H1 (cell line): ENCODE measurements around the gene ASTN2. TPM values are rescaled to one million over a fixed set of nuclear protein-coding genes. Genes with fewer than 3 reads are reported as not detected.

Experiments used
- CTCF ChIA-PET: fragments of 300-600 bp; sonication (Branson Sonifier 250); formaldehyde crosslinking; loops from one replicate; lab custom pipeline; 2021; ENCODE audit not compliant: partially characterized antibody; lab: Charles Lee
- POLR2A ChIA-PET: fragments of 300-600 bp; sonication (Branson Sonifier 250); formaldehyde crosslinking; loops from one replicate; lab custom pipeline; 2021; ENCODE audit warnings: inconsistent platforms; ENCODE audit not compliant: partially characterized antibody; lab: Charles Lee
- DNase-seq, 2 experiments: peaks; one replicate each; pipeline versions ENCODE4 v3.0.0 to v3.0.0-alpha.2; 2010 to 2022; ENCODE audit warnings: low spot score in 2 of 2, low read depth in 1 of 2, mixed read lengths in 1 of 2
- FAIRE-seq: peaks from 2 replicates; lab custom pipeline; 2011; peaks lifted over from hg19 to GRCh38; lab: Jason Lieb, UNC
- H2AFZ ChIP-seq: 2 replicates; pipeline ENCODE4 v1.8.1; 2012; ENCODE audit warnings: low read length, inconsistent platforms
- H2AK5ac ChIP-seq: 2 replicates; pipeline ENCODE4 v1.6.1; 2013; ENCODE audit warnings: low read depth, low read length
- H2BK120ac ChIP-seq: replicated peaks from 2 replicates; pipeline ENCODE3; 2013; ENCODE audit warnings: low read depth, low read length, inconsistent platforms
- H2BK12ac ChIP-seq: 2 replicates; pipeline ENCODE4 v1.6.1; 2013; ENCODE audit warnings: low read depth, low read length
- H2BK15ac ChIP-seq: 2 replicates; pipeline ENCODE4 v1.6.1; 2013; ENCODE audit warnings: low read length
- H2BK20ac ChIP-seq: 2 replicates; pipeline ENCODE4 v1.6.1; 2013; ENCODE audit warnings: low read length
- H2BK5ac ChIP-seq: 2 replicates; pipeline ENCODE4 v1.6.1; 2013; ENCODE audit warnings: low read depth, low read length
- H3K14ac ChIP-seq: 2 replicates; pipeline ENCODE4 v1.6.1; 2013; ENCODE audit warnings: inconsistent platforms; ENCODE audit not compliant: insufficient read length
- H3K18ac ChIP-seq: 2 replicates; pipeline ENCODE4 v1.6.1; 2013; ENCODE audit warnings: low read length; ENCODE audit errors: extremely low read depth
- H3K23ac ChIP-seq: 2 replicates; pipeline ENCODE4 v1.6.1; 2013; ENCODE audit warnings: inconsistent platforms; ENCODE audit not compliant: insufficient read length
- H3K23me2 ChIP-seq: 2 replicates; pipeline ENCODE4 v1.6.1; 2013; ENCODE audit warnings: low read depth, low read length
- H3K27ac ChIP-seq: 2 replicates; pipeline ENCODE4 v1.6.1; 2011; ENCODE audit warnings: low read depth, low read length, inconsistent platforms
- H3K27me3 ChIP-seq, 4 experiments: replicated peaks in 1 of 4; 1 replicate in 1 of 4; 2 replicates in 3 of 4; pipeline versions ENCODE4 v1.6.1 to v1.8.1; 2011 to 2013; ENCODE audit warnings: low read length in 3 of 4, mild to moderate bottlenecking in 3 of 4, inconsistent platforms in 2 of 4, mixed read lengths in 2 of 4, moderate library complexity in 1 of 4; ENCODE audit not compliant: control insufficient read depth in 3 of 4, insufficient read depth in 3 of 4; ENCODE audit errors: extremely low read depth in 1 of 4
- H3K36me3 ChIP-seq, 4 experiments: 2 replicates each; pipeline versions ENCODE4 v1.6.1 to v1.8.1; 2011 to 2013; ENCODE audit warnings: mild to moderate bottlenecking in 4 of 4, low read length in 3 of 4, moderate library complexity in 2 of 4, control low read depth in 1 of 4, inconsistent platforms in 1 of 4; ENCODE audit not compliant: insufficient read depth in 4 of 4, control insufficient read depth in 2 of 4
- H3K4ac ChIP-seq: replicated peaks from 2 replicates; pipeline ENCODE3; 2013; ENCODE audit warnings: low read length, low read depth, mixed read lengths, inconsistent platforms; ENCODE audit not compliant: insufficient read length
- H3K4me1 ChIP-seq, 4 experiments: replicated peaks in 1 of 4; 1 replicate in 1 of 4; 2 replicates in 3 of 4; pipeline versions ENCODE4 v1.6.1 to v1.8.1; 2011 to 2013; ENCODE audit warnings: low read length in 3 of 4, inconsistent platforms in 2 of 4, mixed read lengths in 1 of 4; ENCODE audit not compliant: insufficient read depth in 4 of 4, control insufficient read depth in 3 of 4
- H3K4me2 ChIP-seq, 2 experiments: 2 replicates each; pipeline versions ENCODE4 v1.6.1 to v1.8.1; 2011 to 2013; ENCODE audit warnings: low read depth in 2 of 2, low read length in 2 of 2, control low read depth in 1 of 2, inconsistent platforms in 1 of 2, mild to moderate bottlenecking in 1 of 2; ENCODE audit not compliant: insufficient read depth in 1 of 2
- H3K4me3 ChIP-seq, 4 experiments: fragments of 200-600, 300-600 bp in 1 of 4; sonication (generic), shearing (Covaris generic), sonication (Bioruptor Twin) in 1 of 4; 2 replicates each; pipeline versions ENCODE4 v1.5.1 to v1.8.1; 2011 to 2016; ENCODE audit warnings: low read length in 4 of 4, low read depth in 3 of 4, control low read depth in 2 of 4, inconsistent platforms in 2 of 4, mild to moderate bottlenecking in 2 of 4, mixed read lengths in 1 of 4, moderate library complexity in 1 of 4; ENCODE audit not compliant: insufficient read depth in 2 of 4; ENCODE audit errors: extremely low read depth in 1 of 4
- H3K56ac ChIP-seq: replicated peaks from 2 replicates; pipeline ENCODE3; 2013; ENCODE audit warnings: low read depth, mild to moderate bottlenecking, mixed read lengths, low read length, inconsistent platforms; ENCODE audit not compliant: insufficient read length
- H3K79me1 ChIP-seq: 2 replicates; pipeline ENCODE4 v1.6.1; 2013; ENCODE audit warnings: low read depth, low read length, control low read depth
- H3K79me2 ChIP-seq, 2 experiments: 2 replicates each; pipeline versions ENCODE4 v1.6.1 to v1.8.1; 2012 to 2013; ENCODE audit warnings: low read length in 2 of 2, mild to moderate bottlenecking in 2 of 2, inconsistent platforms in 1 of 2; ENCODE audit not compliant: insufficient read depth in 2 of 2, control insufficient read depth in 1 of 2
- H3K9ac ChIP-seq, 4 experiments: replicated peaks in 1 of 4; 1 replicate in 1 of 4; 2 replicates in 3 of 4; pipeline versions ENCODE4 v1.6.1 to v1.8.1; 2011 to 2013; ENCODE audit warnings: low read depth in 3 of 4, low read length in 3 of 4, control low read depth in 2 of 4, mild to moderate bottlenecking in 2 of 4, moderate library complexity in 2 of 4, inconsistent platforms in 1 of 4; ENCODE audit errors: extremely low read depth in 1 of 4
- H3K9me3 ChIP-seq, 2 experiments: 2 replicates each; pipeline versions ENCODE4 v1.6.1 to v1.8.1; 2012 to 2013; ENCODE audit warnings: mild to moderate bottlenecking in 2 of 2, moderate library complexity in 2 of 2, control low read depth in 1 of 2, inconsistent platforms in 1 of 2, low read depth in 1 of 2, low read length in 1 of 2, mixed read lengths in 1 of 2; ENCODE audit not compliant: insufficient read depth in 2 of 2
- H4K20me1 ChIP-seq, 2 experiments: replicated peaks in 1 of 2; 2 replicates each; pipeline versions ENCODE3 to v1.8.1; 2011 to 2013; ENCODE audit warnings: inconsistent platforms in 2 of 2, low read length in 2 of 2, mild to moderate bottlenecking in 1 of 2; ENCODE audit not compliant: insufficient read depth in 2 of 2, control insufficient read depth in 1 of 2
- H4K5ac ChIP-seq: 2 replicates; pipeline ENCODE4 v1.6.1; 2013; ENCODE audit warnings: low read length, low read depth, mixed read lengths, inconsistent platforms; ENCODE audit not compliant: insufficient read length
- H4K8ac ChIP-seq: 2 replicates; pipeline ENCODE4 v1.8.0; 2013; ENCODE audit warnings: mild to moderate bottlenecking, moderate library complexity, low read length, inconsistent platforms; ENCODE audit not compliant: insufficient read depth; ENCODE audit errors: extremely low read depth
- H4K91ac ChIP-seq: replicated peaks from 2 replicates; pipeline ENCODE3; 2013; ENCODE audit warnings: low read length, mixed read lengths, inconsistent platforms; ENCODE audit not compliant: insufficient read length
- BACH1 ChIP-seq: IDR thresholded peaks from 2 replicates; pipeline ENCODE4 v1.6.1; 2012; ENCODE audit warnings: low read length, improper control_type of control experiment
- CHD1 ChIP-seq: IDR thresholded peaks from 2 replicates; pipeline ENCODE4 v1.6.1; 2012; ENCODE audit warnings: low read depth, low read length, improper control_type of control experiment
- CTBP2 ChIP-seq: IDR thresholded peaks from 2 replicates; pipeline ENCODE4 v1.7.0; 2011; ENCODE audit warnings: borderline replicate concordance, mild to moderate bottlenecking, moderate library complexity, mixed read lengths, low read length; ENCODE audit not compliant: insufficient read depth, insufficient read length
- EZH2 ChIP-seq: fragments of 200-600 bp; sonication (generic); IDR thresholded peaks from 2 replicates; pipeline ENCODE4 v1.7.1; 2012; ENCODE audit warnings: low read depth, mild to moderate bottlenecking, moderate library complexity, low read length, inconsistent platforms; ENCODE audit not compliant: severe bottlenecking
- FOSL1 ChIP-seq: IDR thresholded peaks from 2 replicates; pipeline ENCODE4 v1.6.1; 2011; ENCODE audit warnings: mild to moderate bottlenecking, low read depth, low read length, moderate library complexity; ENCODE audit not compliant: insufficient read depth
- GABPA ChIP-seq: IDR thresholded peaks from 2 replicates; pipeline ENCODE4 v1.6.1; 2011; ENCODE audit warnings: mild to moderate bottlenecking, low read length, moderate library complexity, borderline replicate concordance; ENCODE audit not compliant: insufficient read depth
- HDAC6 ChIP-seq: IDR thresholded peaks from one replicate; pipeline ENCODE4 v1.7.1; 2012; ENCODE audit warnings: low read depth, mild to moderate bottlenecking, inconsistent platforms, low read length, moderate library complexity
- NRF1 ChIP-seq: IDR thresholded peaks from 2 replicates; pipeline ENCODE4 v1.6.1; 2011; ENCODE audit warnings: mild to moderate bottlenecking, low read depth, low read length, improper control_type of control experiment
- PHF8 ChIP-seq: fragments of 200-600 bp; sonication (generic); conservative IDR thresholded peaks from 2 replicates; pipeline ENCODE4 v1.7.1; 2012; ENCODE audit warnings: low read depth, mild to moderate bottlenecking, inconsistent platforms, low read length, moderate library complexity
- RNF2 ChIP-seq: fragments of 200-900, 300-1000 bp; sonication (generic); IDR thresholded peaks from 2 replicates; pipeline ENCODE4 v1.7.1; 2016; ENCODE audit warnings: borderline replicate concordance, low read depth, mild to moderate bottlenecking, antibody characterized with exemption, low read length; ENCODE audit not compliant: poor library complexity, severe bottlenecking; ENCODE audit errors: missing control alignments
- SIRT6 ChIP-seq: IDR thresholded peaks from one replicate; pipeline ENCODE4 v1.7.1; 2012; ENCODE audit warnings: low read length, inconsistent platforms
- WGBS, 2 experiments: shearing (Covaris generic) in 1 of 2; methylation state at CpG; one replicate each; pipeline versions ENCODE4 v1.1.6 to v1.1.7; 2013 to 2015; ENCODE audit warnings: low lambda C conversion rate in 2 of 2, mixed read lengths in 2 of 2, inconsistent platforms in 1 of 2, low coverage in 1 of 2, missing lambda C conversion rate in 1 of 2; ENCODE audit not compliant: insufficient replicate concordance in 2 of 2, insufficient coverage in 1 of 2, insufficient read length in 1 of 2; ENCODE audit errors: extremely low coverage in 1 of 2, missing lambda C conversion rate in 1 of 2; 5-methylcytosine and 5-hydroxymethylcytosine counted together
- polyA plus RNA-seq, 7 experiments: library from polyadenylated mRNA; depleted of rRNA in 3 of 7; stranded (reverse) in 5 of 7; unstranded in 2 of 7; fragments of >200 nt in 5 of 7; fragments of 200-250 nt in 2 of 7; gene quantifications; 1 replicate in 5 of 7; 2 replicates in 1 of 7; 4 replicates in 1 of 7; pipeline versions ENCODE4 v1.2.1 to v1.2.3, GENCODE V29; 2011 to 2013; ENCODE audit warnings: missing spikeins in 2 of 7, mixed read lengths in 2 of 7
- total RNA-seq: library from RNA; stranded (reverse); fragmentation: NEBNext Ultra II Directional; extraction: Animal tissue kit (Norgen Biotek cat#: 25700); gene quantifications from 2 replicates; pipeline ENCODE4 v1.2.1, GENCODE V29; 2021

Gene ASTN2
- total and polyA plus RNA-seq, 2 of the 8 experiments (the other 6 are each of a cell fraction or from before 2014, with no cell fraction given) = 8.2 to 13.7 TPM

- Histone ChIP-seq H2BK5ac (no peak overlapping the region), H3K18ac (no peak overlapping the region), H3K56ac (no peak overlapping the region), H3K4me2 (no peak overlapping the region), H4K20me1 (no peaks in the 10 kb centered on the region), H3K9ac (no peak overlapping the region), H2BK120ac (no peak overlapping the region), H4K5ac (no peak overlapping the region), H3K79me2 (no peaks in the 10 kb centered on the region), H4K8ac (no peak overlapping the region), H2BK12ac (no peak overlapping the region), H3K27me3 (no peaks in the 10 kb centered on the region), H2AFZ (no peak overlapping the region), H3K4ac (no peak overlapping the region), H3K23me2 (no peaks in the 10 kb centered on the region), H3K4me3 (no peak overlapping the region), H3K27ac (no peak overlapping the region), H3K9me3 (no peaks in the 10 kb centered on the region), H4K91ac (no peak overlapping the region), H3K23ac (no peak overlapping the region), H3K36me3 (no peaks in the 10 kb centered on the region), H3K14ac (no peak overlapping the region), H3K4me1 (peaks cover 0 to 11% (median 1%) of the 10 kb centered on the region in 4 experiments; a peak in 3 of 7 replicates), H2AK5ac (no peak overlapping the region), H2BK20ac (no peak overlapping the region), H2BK15ac (no peak overlapping the region), H3K79me1 (no peaks in the 10 kb centered on the region)
- no peak for FAIRE-seq
- DNase-seq = no peak
- whole genome bisulfite sequencing, 2 experiments = 76% methylated on average over 1 of the region's 1 CpG; no CpG with 5 or more reads in 1 of the 2 experiments
- CTCF ChIA-PET = interaction anchor here (1.0 to 2.8 kb wide), 4 partner anchors 11 to 96 kb away, joined by 3 to 8 read pairs (median 6); no protein-coding TSS in a partner anchor
- POLR2A ChIA-PET = no interaction called here
- TF ChIP-seq SIRT6 = no peak
- TF ChIP-seq FOSL1 = no peak
- no peak for TF ChIP-seq EZH2
- TF ChIP-seq PHF8 = no peak
- TF ChIP-seq NRF1 = no peak
- no peak for TF ChIP-seq RNF2
- TF ChIP-seq GABPA = no peak
- TF ChIP-seq CHD1 = no peak
- no peak for TF ChIP-seq HDAC6
- no peak for TF ChIP-seq BACH1
- TF ChIP-seq CTBP2 = no peak
Observed at GRCh38 chr9:117343427-117343826, 71.4 kb downstream of the ASTN2 start.
